ENCODE data around the gene GTF2I.
"Not testable (repeated sequence)": the region's sequence is repeated elsewhere in the genome, so short reads cannot be mapped to it uniquely, and the experiment has no call there.

Gene GTF2I

GRCh38 chr7:74709880-74710671, 52.6 kb downstream of the GTF2I start:
- in situ Hi-C loops (cut with MboI; ENCODE audit: low sequenced_read_pairs), result no loop called here

- in situ Hi-C loops (cut with MboI; ENCODE audit: low sequenced_read_pairs), result no loop called here
Measured at GRCh38 chr7:74713567-74713966, 56.0 kb downstream of the GTF2I start.

- in situ Hi-C loops (cut with MboI; ENCODE audit: low sequenced_read_pairs), result no loop called here
Measured at GRCh38 chr7:74717889-74718288, 60.4 kb downstream of the GTF2I start.

GRCh38 chr7:74718336-74718735, 60.8 kb downstream of the GTF2I start:
- in situ Hi-C loops (cut with MboI; ENCODE audit: low sequenced_read_pairs), result no loop called here

GRCh38 chr7:74722153-74722552, 64.6 kb downstream of the GTF2I start:
- in situ Hi-C loops (cut with MboI; ENCODE audit: low sequenced_read_pairs), result no loop called here

GRCh38 chr7:74725840-74726239, 68.3 kb downstream of the GTF2I start:
- in situ Hi-C loops (cut with MboI; ENCODE audit: low sequenced_read_pairs), result no loop called here

- in situ Hi-C loops (cut with MboI; ENCODE audit: low sequenced_read_pairs), result no loop called here
Measured at GRCh38 chr7:74726309-74727101, 69.0 kb downstream of the GTF2I start.

GRCh38 chr7:74728686-74729085, 71.2 kb downstream of the GTF2I start:
- in situ Hi-C loops (cut with MboI; ENCODE audit: low sequenced_read_pairs), result not testable (repeated sequence)

GRCh38 chr7:74730186-74730585, 72.7 kb downstream of the GTF2I start:
- in situ Hi-C loops (cut with MboI; ENCODE audit: low sequenced_read_pairs), result not testable (repeated sequence)

GRCh38 chr7:74739974-74740703, 82.6 kb downstream of the GTF2I start:
- in situ Hi-C loops (cut with MboI; ENCODE audit: low sequenced_read_pairs), result not testable (repeated sequence)

GRCh38 chr7:74743936-74744557, 86.5 kb downstream of the GTF2I start:
- in situ Hi-C loops (cut with MboI; ENCODE audit: low sequenced_read_pairs), result not testable (repeated sequence)

GRCh38 chr7:74753921-74754482, 96.5 kb downstream of the GTF2I start:
- in situ Hi-C loops (cut with MboI; ENCODE audit: low sequenced_read_pairs), result not testable (repeated sequence)

GRCh38 chr7:74756673-74757072, 99.2 kb downstream of the GTF2I start:
- in situ Hi-C loops (cut with MboI; ENCODE audit: low sequenced_read_pairs), result not testable (repeated sequence)

- in situ Hi-C loops (cut with MboI; ENCODE audit: low sequenced_read_pairs), result not testable (repeated sequence)
Measured at GRCh38 chr7:74758268-74758667, 100.8 kb downstream of the GTF2I start.

- in situ Hi-C loops (cut with MboI; ENCODE audit: low sequenced_read_pairs), result not testable (repeated sequence)
Measured at GRCh38 chr7:74758982-74759381, 101.5 kb downstream of the GTF2I start.

- in situ Hi-C loops (cut with MboI; ENCODE audit: low sequenced_read_pairs), result not testable (repeated sequence)
Measured at GRCh38 chr7:74765205-74765918, 107.8 kb downstream of the GTF2I start.

- in situ Hi-C loops (cut with MboI; ENCODE audit: low sequenced_read_pairs), result not testable (repeated sequence)
Measured at GRCh38 chr7:74766509-74766908, 109.0 kb downstream of the GTF2I start.

- in situ Hi-C loops (cut with MboI; ENCODE audit: low sequenced_read_pairs), result not testable (repeated sequence)
Measured at GRCh38 chr7:74766991-74767390, 109.5 kb downstream of the GTF2I start.

GRCh38 chr7:74770062-74770461, 112.5 kb downstream of the GTF2I start:
- in situ Hi-C loops (cut with MboI; ENCODE audit: low sequenced_read_pairs), result not testable (repeated sequence)

GRCh38 chr7:74772093-74772492, 114.6 kb downstream of the GTF2I start:
- in situ Hi-C loops (cut with MboI; ENCODE audit: low sequenced_read_pairs), result not testable (repeated sequence)

Measured in HL-60/S4 (cell line).